Esophagus (tissue), 2 donors: Measurements from ENCODE around the gene USP46. TPM values are rescaled to one million over a fixed set of nuclear protein-coding genes. Genes with fewer than 3 reads are reported as not detected.
A peak's percentile ranks its signal among the peaks of the same experiment; 100 is the strongest.

Experiments
- H3K27ac ChIP-seq, 2 donors: one replicate each; pipeline ENCODE4 v1.5.1; 2013; ENCODE audit warnings: low read depth in 2 of 2, mild to moderate bottlenecking in 2 of 2, inconsistent platforms in 1 of 2, low read length in 1 of 2, moderate library complexity in 1 of 2
- H3K27me3 ChIP-seq, 2 donors: one replicate each; pipeline ENCODE4 v1.6.1; 2013; ENCODE audit warnings: low read length in 2 of 2, control low read depth in 1 of 2, mild to moderate bottlenecking in 1 of 2; ENCODE audit not compliant: insufficient read depth in 2 of 2, control insufficient read depth in 1 of 2
- H3K36me3 ChIP-seq, 2 donors: one replicate each; pipeline ENCODE4 v1.6.1; 2013; ENCODE audit warnings: low read length in 1 of 2; ENCODE audit not compliant: control insufficient read depth in 2 of 2, insufficient read depth in 2 of 2
- H3K4me1 ChIP-seq, 2 donors: one replicate each; pipeline ENCODE4 v1.6.1; 2013; ENCODE audit warnings: low read length in 1 of 2; ENCODE audit not compliant: control insufficient read depth in 2 of 2, insufficient read depth in 2 of 2
- H3K4me3 ChIP-seq, 2 donors: one replicate each; pipeline ENCODE4 v1.5.1; 2013; ENCODE audit warnings: low read length in 2 of 2, mild to moderate bottlenecking in 2 of 2, low read depth in 1 of 2, moderate library complexity in 1 of 2
- H3K9me3 ChIP-seq, 2 donors: one replicate each; pipeline ENCODE4 v1.6.1; 2013; ENCODE audit warnings: mild to moderate bottlenecking in 2 of 2, low read depth in 1 of 2, low read length in 1 of 2, moderate library complexity in 1 of 2; ENCODE audit not compliant: control insufficient read depth in 2 of 2, insufficient read depth in 1 of 2
- WGBS, 2 donors: extraction: QIAGEN DNeasy Blood & Tissue Kit; methylation state at CpG; one replicate each; pipeline ENCODE4 v1.1.7; 2013; 5-methylcytosine and 5-hydroxymethylcytosine counted together
- polyA plus RNA-seq, 2 donors: library from polyadenylated mRNA; stranded (reverse); fragments of 200-250 nt; gene quantifications; one replicate each; pipeline ENCODE4 v1.2.3, GENCODE V29; 2013
- donor health status: healthy with polysubstance abuse.
- donor health status: Bipolar disorder and iron deficiency.

Gene USP46
- 1 to 10 TPM; 5.5 to 7.2 TPM for polyA plus RNA-seq

GRCh38 chr4:52659001-52659721 lies at the start of gene USP46:
USP46 (minus strand) TSS chr4:52659301; CDS start chr4:52659150, 151 bp downstream.
- peak within 1 kb of the TSS; percentile 89 to 97 for H3K27ac ChIP-seq
- no peaks in the 10 kb centered on the region for H3K27me3 ChIP-seq
- peaks cover 0 to 2% of the 10 kb centered on the region in 2 donors for H3K9me3 ChIP-seq
- 0 to 1% methylated on average over 40 to 94 of the region's 94 CpGs for WGBS, 2 donors
- H3K36me3 ChIP-seq: peaks cover 0 to 2% of the 10 kb centered on the region in 2 donors
- peak within 1 kb of the TSS; percentile 82 to 89 for H3K4me3 ChIP-seq
- H3K4me1 ChIP-seq: peaks cover 6 to 11% of the 10 kb centered on the region in 2 donors

- Histone ChIP-seq H3K9me3 (no peaks in the 10 kb centered on the region), H3K36me3 (no peaks in the 10 kb centered on the region), H3K27ac (no peak overlapping the region), H3K27me3 (no peaks in the 10 kb centered on the region), H3K4me1 (no peaks in the 10 kb centered on the region), H3K4me3 (no peak overlapping the region)
- WGBS, 2 donors: 71 to 73% methylated on average over 3 of the region's 3 CpGs
Measured at GRCh38 chr4:52704661-52705060, 45.6 kb upstream of the USP46 start.

- H3K27ac ChIP-seq: no peak overlapping the region
- H3K4me3 ChIP-seq: no peak overlapping the region
- no peaks in the 10 kb centered on the region for H3K36me3 ChIP-seq
- no peaks in the 10 kb centered on the region for H3K4me1 ChIP-seq
- no peaks in the 10 kb centered on the region for H3K9me3 ChIP-seq
- 12 to 24% methylated on average over 1 of the region's 1 CpG for WGBS, 2 donors
- H3K27me3 ChIP-seq: no peaks in the 10 kb centered on the region
Measured at GRCh38 chr4:52704133-52704532, 45.0 kb upstream of the USP46 start.

- Histone ChIP-seq H3K4me1 (peaks cover 0 to 2% of the 10 kb centered on the region in 2 donors), H3K27me3 (no peaks in the 10 kb centered on the region), H3K27ac (no peak overlapping the region), H3K9me3 (no peaks in the 10 kb centered on the region), H3K36me3 (no peaks in the 10 kb centered on the region), H3K4me3 (no peak overlapping the region)
- 95 to 96% methylated on average over 3 of the region's 3 CpGs for WGBS, 2 donors
Measured at GRCh38 chr4:52701207-52701606, 42.1 kb upstream of the USP46 start.

- 59 to 67% methylated on average over 2 of the region's 2 CpGs for WGBS, 2 donors
- H3K4me3 ChIP-seq: no peak overlapping the region
- no peak overlapping the region for H3K27ac ChIP-seq
Measured at GRCh38 chr4:52694936-52695335, 35.8 kb upstream of the USP46 start.

GRCh38 chr4:52693492-52693891 lies 34.4 kb upstream of the USP46 start:
- Histone ChIP-seq H3K27me3 (no peaks in the 10 kb centered on the region), H3K4me3 (no peak overlapping the region), H3K4me1 (peaks cover 0 to 2% of the 10 kb centered on the region in 2 donors), H3K36me3 (no peaks in the 10 kb centered on the region), H3K9me3 (no peaks in the 10 kb centered on the region), H3K27ac (no peak overlapping the region)

More at GRCh38 chr4:52694936-52695335, 35.8 kb upstream of the USP46 start:
- no peaks in the 10 kb centered on the region for H3K27me3 ChIP-seq
- peaks cover 0 to 2% of the 10 kb centered on the region in 2 donors for H3K4me1 ChIP-seq
- H3K9me3 ChIP-seq: no peaks in the 10 kb centered on the region
- no peaks in the 10 kb centered on the region for H3K36me3 ChIP-seq

GRCh38 chr4:52689096-52689495 lies 30.0 kb upstream of the USP46 start:
- Histone ChIP-seq H3K4me1 (no peaks in the 10 kb centered on the region), H3K4me3 (no peak overlapping the region), H3K36me3 (no peaks in the 10 kb centered on the region), H3K27ac (no peak overlapping the region), H3K27me3 (no peaks in the 10 kb centered on the region), H3K9me3 (no peaks in the 10 kb centered on the region)

- no peaks in the 10 kb centered on the region for H3K4me1 ChIP-seq
- no peaks in the 10 kb centered on the region for H3K36me3 ChIP-seq
- 83 to 92% methylated on average over 3 of the region's 3 CpGs for WGBS, 2 donors
- H3K9me3 ChIP-seq: no peaks in the 10 kb centered on the region
- H3K27me3 ChIP-seq: no peaks in the 10 kb centered on the region
- H3K4me3 ChIP-seq: no peak overlapping the region
- no peak overlapping the region for H3K27ac ChIP-seq
Measured at GRCh38 chr4:52687696-52688095, 28.6 kb upstream of the USP46 start.

- Histone ChIP-seq H3K27ac (no peak overlapping the region), H3K9me3 (no peaks in the 10 kb centered on the region), H3K36me3 (no peaks in the 10 kb centered on the region), H3K4me1 (no peaks in the 10 kb centered on the region), H3K27me3 (no peaks in the 10 kb centered on the region), H3K4me3 (no peak overlapping the region)
- 93 to 94% methylated on average over 6 of the region's 6 CpGs for WGBS, 2 donors
Measured at GRCh38 chr4:52685316-52685715, 26.2 kb upstream of the USP46 start.

- Histone ChIP-seq H3K36me3 (no peaks in the 10 kb centered on the region), H3K27ac (no peak overlapping the region), H3K27me3 (no peaks in the 10 kb centered on the region), H3K4me3 (no peak overlapping the region), H3K4me1 (no peaks in the 10 kb centered on the region), H3K9me3 (no peaks in the 10 kb centered on the region)
- WGBS, 2 donors: 76 to 88% methylated on average over 1 of the region's 1 CpG
Measured at GRCh38 chr4:52684896-52685295, 25.8 kb upstream of the USP46 start.
